ENCODE measurements around the gene TINCR.

DNA sequence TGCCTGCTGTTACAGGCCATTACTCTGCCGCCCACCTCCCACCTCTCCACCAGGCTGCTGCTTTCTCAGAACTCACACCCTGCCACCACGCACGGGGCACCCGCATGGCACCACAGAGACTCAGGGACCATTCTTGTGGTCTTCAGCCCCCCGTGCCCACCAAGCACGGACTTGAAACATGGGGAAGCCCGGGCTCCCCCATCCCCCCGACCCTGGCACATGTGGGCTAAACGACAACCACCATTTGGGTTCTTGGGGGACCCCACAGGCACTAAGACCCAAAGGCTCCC, 23.1 kb upstream of the TINCR start:
- TF ChIP-seq, protein P1, sequence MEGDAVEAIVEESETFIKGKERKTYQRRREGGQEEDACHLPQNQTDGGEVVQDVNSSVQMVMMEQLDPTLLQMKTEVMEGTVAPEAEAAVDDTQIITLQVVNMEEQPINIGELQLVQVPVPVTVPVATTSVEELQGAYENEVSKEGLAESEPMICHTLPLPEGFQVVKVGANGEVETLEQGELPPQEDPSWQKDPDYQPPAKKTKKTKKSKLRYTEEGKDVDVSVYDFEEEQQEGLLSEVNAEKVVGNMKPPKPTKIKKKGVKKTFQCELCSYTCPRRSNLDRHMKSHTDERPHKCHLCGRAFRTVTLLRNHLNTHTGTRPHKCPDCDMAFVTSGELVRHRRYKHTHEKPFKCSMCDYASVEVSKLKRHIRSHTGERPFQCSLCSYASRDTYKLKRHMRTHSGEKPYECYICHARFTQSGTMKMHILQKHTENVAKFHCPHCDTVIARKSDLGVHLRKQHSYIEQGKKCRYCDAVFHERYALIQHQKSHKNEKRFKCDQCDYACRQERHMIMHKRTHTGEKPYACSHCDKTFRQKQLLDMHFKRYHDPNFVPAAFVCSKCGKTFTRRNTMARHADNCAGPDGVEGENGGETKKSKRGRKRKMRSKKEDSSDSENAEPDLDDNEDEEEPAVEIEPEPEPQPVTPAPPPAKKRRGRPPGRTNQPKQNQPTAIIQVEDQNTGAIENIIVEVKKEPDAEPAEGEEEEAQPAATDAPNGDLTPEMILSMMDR (IDR thresholded peaks at IDR 0.05), result no peak
- TF ChIP-seq POLR2AphosphoS5 (IDR thresholded peaks at IDR 0.05) (no peak), POLR2A (IDR thresholded peaks at IDR 0.05) (no peak)

Measured in prostate gland (tissue), 2 donors.